HepG2 (cell line): ENCODE results near the gene SCFD2. TPM values are rescaled to one million over a fixed set of nuclear protein-coding genes. Genes with fewer than 3 reads are reported as not detected.

Experiments used
- ARID2 ChIP-seq: sonication (generic); formaldehyde crosslinking; IDR thresholded peaks from 2 replicates; pipeline ENCODE4 v1.8.1; 2022; ENCODE audit warnings: mild to moderate bottlenecking, missing genetic modification reagents, borderline replicate concordance
- ATRX ChIP-seq: sonication (generic); formaldehyde crosslinking; IDR thresholded peaks from 2 replicates; pipeline ENCODE4 v1.4.0; 2020; ENCODE audit warnings: missing genetic modification reagents, borderline replicate concordance
- CBFB ChIP-seq: sonication (generic); formaldehyde crosslinking; IDR thresholded peaks from 2 replicates; pipeline ENCODE4 v1.4.0; 2020; ENCODE audit warnings: missing genetic modification reagents
- CREB1 ChIP-seq, 2 experiments: fragments of 450-650 bp in 1 of 2; IDR thresholded peaks; 2 replicates each; pipeline ENCODE4 v1.6.1; 2016 to 2017; ENCODE audit warnings: control low read depth in 1 of 2, mild to moderate bottlenecking in 1 of 2, missing compliant biosample characterization in 1 of 2, missing genetic modification characterization in 1 of 2
- ELF1 ChIP-seq: sonication (generic); formaldehyde crosslinking; IDR thresholded peaks from 2 replicates; pipeline ENCODE4 v1.4.0; 2020; ENCODE audit warnings: missing genetic modification reagents
- EZH2 ChIP-seq: conservative IDR thresholded peaks from 2 replicates; pipeline ENCODE4 v1.6.1; 2012; ENCODE audit warnings: mild to moderate bottlenecking, low read depth, low read length, moderate library complexity
- GZF1 ChIP-seq: sonication (generic); formaldehyde crosslinking; IDR thresholded peaks from 2 replicates; pipeline ENCODE4 v1.5.1; 2020; ENCODE audit warnings: mild to moderate bottlenecking, missing genetic modification reagents
- HHEX ChIP-seq: IDR thresholded peaks from 2 replicates; pipeline ENCODE4 v1.6.1; 2016; ENCODE audit warnings: control low read depth
- KLF11 ChIP-seq: IDR thresholded peaks from 2 replicates; pipeline ENCODE4 v1.6.1; 2016; ENCODE audit warnings: missing compliant biosample characterization
- KLF6 ChIP-seq: IDR thresholded peaks from 2 replicates; pipeline ENCODE4 v1.8.0; 2016; ENCODE audit warnings: missing biosample characterization, missing genetic modification reagents
- SALL1 ChIP-seq: sonication (generic); formaldehyde crosslinking; IDR thresholded peaks from 2 replicates; pipeline ENCODE4 v1.8.0; 2022; ENCODE audit warnings: mild to moderate bottlenecking, missing genetic modification reagents
- SIX1 ChIP-seq: sonication (generic); formaldehyde crosslinking; IDR thresholded peaks from 2 replicates; pipeline ENCODE4 v1.4.0; 2020; ENCODE audit warnings: missing genetic modification reagents, borderline replicate concordance
- TBP ChIP-seq: sonication (generic); formaldehyde crosslinking; IDR thresholded peaks from 2 replicates; pipeline ENCODE4 v1.5.0; 2020; ENCODE audit warnings: missing genetic modification reagents
- TBX2 ChIP-seq: sonication (generic); formaldehyde crosslinking; IDR thresholded peaks from 2 replicates; pipeline ENCODE4 v1.5.0; 2020; ENCODE audit warnings: missing genetic modification reagents, mild to moderate bottlenecking, borderline replicate concordance
- ZKSCAN8 ChIP-seq: IDR thresholded peaks from 2 replicates; pipeline ENCODE4 v1.6.1; 2016; ENCODE audit warnings: borderline replicate concordance, missing genetic modification reagents, missing compliant biosample characterization
- ZNF101 ChIP-seq: sonication (generic); formaldehyde crosslinking; IDR thresholded peaks from 2 replicates; pipeline ENCODE4 v1.4.0; 2020; ENCODE audit warnings: mild to moderate bottlenecking, low read depth, missing genetic modification reagents, borderline replicate concordance
- ZNF7 ChIP-seq: IDR thresholded peaks from 2 replicates; pipeline ENCODE4 v1.6.1; 2016; ENCODE audit warnings: missing biosample characterization, missing genetic modification reagents
- ZNF772 ChIP-seq: sonication (generic); formaldehyde crosslinking; IDR thresholded peaks from 2 replicates; pipeline ENCODE4 v1.5.0; 2020; ENCODE audit warnings: mild to moderate bottlenecking, missing genetic modification reagents
- polyA plus RNA-seq, 8 experiments: library from polyadenylated mRNA; depleted of rRNA in 3 of 8; stranded (reverse) in 7 of 8; unstranded in 1 of 8; fragments of >200 nt; fragmentation: Illumina TruSeq in 4 of 8; extraction: Trizol in 4 of 8; gene quantifications; 2 replicates each; pipeline versions ENCODE4 v1.2.1 to v1.2.3, GENCODE V29; 2011 to 2016; ENCODE audit warnings: low read depth in 4 of 8, missing spikeins in 1 of 8, mixed read lengths in 1 of 8; ENCODE audit not compliant: insufficient read depth in 1 of 8
- total RNA-seq, 5 experiments: library from RNA; depleted of rRNA; stranded (reverse); fragments of >200 nt; fragmentation: Illumina TruSeq; extraction: Trizol; gene quantifications; 2 replicates each; pipeline ENCODE4 v1.2.3, GENCODE V29; 2016; ENCODE audit warnings: low read depth in 1 of 5
- TF ChIP-seq, protein P1 (sequence below): sonication (generic); formaldehyde crosslinking; IDR thresholded peaks from 2 replicates; pipeline ENCODE4 v1.4.0; 2020; ENCODE audit warnings: missing genetic modification reagents
- TF ChIP-seq, protein P2 (sequence below): sonication (generic); formaldehyde crosslinking; IDR thresholded peaks from 2 replicates; pipeline ENCODE4 v1.4.0; 2020; ENCODE audit warnings: mild to moderate bottlenecking, missing genetic modification reagents
- TF ChIP-seq, protein P3 (sequence below): sonication (generic); formaldehyde crosslinking; IDR thresholded peaks from 2 replicates; pipeline ENCODE4 v1.5.0; 2020; ENCODE audit warnings: mild to moderate bottlenecking, missing genetic modification reagents
- TF ChIP-seq, protein P4 (sequence below), 2 experiments: IDR thresholded peaks; 2 replicates each; pipeline ENCODE4 v1.6.1; 2011 to 2012; ENCODE audit warnings: low read length in 2 of 2, borderline replicate concordance in 1 of 2, low read depth in 1 of 2, mild to moderate bottlenecking in 1 of 2, moderate library complexity in 1 of 2

The SCFD2 gene
- total and polyA plus RNA-seq, 2 of the 13 experiments (the other 11 are each of a cell fraction or from before 2014, with no cell fraction given), result 4.6 to 15.6 TPM

DNA sequence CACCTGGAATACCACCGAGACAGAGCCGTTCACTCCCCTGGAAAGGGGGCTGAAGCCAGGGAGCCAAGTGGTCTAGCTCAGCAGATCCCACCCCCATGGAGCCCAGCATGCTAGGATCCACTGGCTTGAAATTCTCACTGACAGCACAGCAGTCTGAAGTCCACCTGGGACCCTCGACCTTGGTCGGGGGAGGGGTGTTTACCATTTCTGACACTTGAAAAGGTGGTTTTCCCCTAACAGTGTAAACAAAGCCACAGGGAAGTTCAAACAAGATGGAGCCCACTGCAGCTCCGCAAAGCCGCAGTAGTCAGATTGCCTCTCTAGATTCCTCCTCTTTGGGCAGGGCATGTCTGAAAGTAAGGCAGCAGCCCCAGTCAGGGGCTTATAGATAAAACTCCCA lies 260.5 kb downstream of the SCFD2 start (continued):
- no peak for TF ChIP-seq CREB1 (IDR thresholded peaks at IDR 0.05)
- TF ChIP-seq CREB1 (CRISPR knock-in tag; IDR thresholded peaks at IDR 0.05), result no peak
- peak; percentile 85 for TF ChIP-seq TBX2 (CRISPR knock-in tag)
- TF ChIP-seq ZNF101, result no peak
- TF ChIP-seq ARID2 (CRISPR knock-in tag), result no peak
- TF ChIP-seq ZNF772, result 0 out of 2 replicates have a peak, but pooled peaks have one; percentile 55
- no peak for TF ChIP-seq ATRX
- TF ChIP-seq, protein P1, sequence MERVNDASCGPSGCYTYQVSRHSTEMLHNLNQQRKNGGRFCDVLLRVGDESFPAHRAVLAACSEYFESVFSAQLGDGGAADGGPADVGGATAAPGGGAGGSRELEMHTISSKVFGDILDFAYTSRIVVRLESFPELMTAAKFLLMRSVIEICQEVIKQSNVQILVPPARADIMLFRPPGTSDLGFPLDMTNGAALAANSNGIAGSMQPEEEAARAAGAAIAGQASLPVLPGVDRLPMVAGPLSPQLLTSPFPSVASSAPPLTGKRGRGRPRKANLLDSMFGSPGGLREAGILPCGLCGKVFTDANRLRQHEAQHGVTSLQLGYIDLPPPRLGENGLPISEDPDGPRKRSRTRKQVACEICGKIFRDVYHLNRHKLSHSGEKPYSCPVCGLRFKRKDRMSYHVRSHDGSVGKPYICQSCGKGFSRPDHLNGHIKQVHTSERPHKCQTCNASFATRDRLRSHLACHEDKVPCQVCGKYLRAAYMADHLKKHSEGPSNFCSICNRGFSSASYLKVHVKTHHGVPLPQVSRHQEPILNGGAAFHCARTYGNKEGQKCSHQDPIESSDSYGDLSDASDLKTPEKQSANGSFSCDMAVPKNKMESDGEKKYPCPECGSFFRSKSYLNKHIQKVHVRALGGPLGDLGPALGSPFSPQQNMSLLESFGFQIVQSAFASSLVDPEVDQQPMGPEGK (CRISPR knock-in tag), result peak; percentile 62; the same call in 1 of the 2 replicates
- TF ChIP-seq KLF11 (CRISPR knock-in tag), result no peak
- TF ChIP-seq TBP (CRISPR knock-in tag), result no peak
- no peak for TF ChIP-seq GZF1 (CRISPR knock-in tag)
- no peak for TF ChIP-seq ZNF7 (CRISPR knock-in tag)
- TF ChIP-seq, protein P2, sequence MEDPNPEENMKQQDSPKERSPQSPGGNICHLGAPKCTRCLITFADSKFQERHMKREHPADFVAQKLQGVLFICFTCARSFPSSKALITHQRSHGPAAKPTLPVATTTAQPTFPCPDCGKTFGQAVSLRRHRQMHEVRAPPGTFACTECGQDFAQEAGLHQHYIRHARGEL (CRISPR knock-in tag), result no peak
- TF ChIP-seq, protein P3, sequence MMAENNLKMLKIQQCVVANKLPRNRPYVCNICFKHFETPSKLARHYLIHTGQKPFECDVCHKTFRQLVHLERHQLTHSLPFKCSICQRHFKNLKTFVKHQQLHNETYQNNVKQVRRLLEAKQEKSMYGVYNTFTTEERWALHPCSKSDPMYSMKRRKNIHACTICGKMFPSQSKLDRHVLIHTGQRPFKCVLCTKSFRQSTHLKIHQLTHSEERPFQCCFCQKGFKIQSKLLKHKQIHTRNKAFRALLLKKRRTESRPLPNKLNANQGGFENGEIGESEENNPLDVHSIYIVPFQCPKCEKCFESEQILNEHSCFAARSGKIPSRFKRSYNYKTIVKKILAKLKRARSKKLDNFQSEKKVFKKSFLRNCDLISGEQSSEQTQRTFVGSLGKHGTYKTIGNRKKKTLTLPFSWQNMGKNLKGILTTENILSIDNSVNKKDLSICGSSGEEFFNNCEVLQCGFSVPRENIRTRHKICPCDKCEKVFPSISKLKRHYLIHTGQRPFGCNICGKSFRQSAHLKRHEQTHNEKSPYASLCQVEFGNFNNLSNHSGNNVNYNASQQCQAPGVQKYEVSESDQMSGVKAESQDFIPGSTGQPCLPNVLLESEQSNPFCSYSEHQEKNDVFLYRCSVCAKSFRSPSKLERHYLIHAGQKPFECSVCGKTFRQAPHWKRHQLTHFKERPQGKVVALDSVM, result no peak
- no peak for TF ChIP-seq EZH2
- no peak for TF ChIP-seq KLF6 (CRISPR knock-in tag)
- TF ChIP-seq, protein P4, sequence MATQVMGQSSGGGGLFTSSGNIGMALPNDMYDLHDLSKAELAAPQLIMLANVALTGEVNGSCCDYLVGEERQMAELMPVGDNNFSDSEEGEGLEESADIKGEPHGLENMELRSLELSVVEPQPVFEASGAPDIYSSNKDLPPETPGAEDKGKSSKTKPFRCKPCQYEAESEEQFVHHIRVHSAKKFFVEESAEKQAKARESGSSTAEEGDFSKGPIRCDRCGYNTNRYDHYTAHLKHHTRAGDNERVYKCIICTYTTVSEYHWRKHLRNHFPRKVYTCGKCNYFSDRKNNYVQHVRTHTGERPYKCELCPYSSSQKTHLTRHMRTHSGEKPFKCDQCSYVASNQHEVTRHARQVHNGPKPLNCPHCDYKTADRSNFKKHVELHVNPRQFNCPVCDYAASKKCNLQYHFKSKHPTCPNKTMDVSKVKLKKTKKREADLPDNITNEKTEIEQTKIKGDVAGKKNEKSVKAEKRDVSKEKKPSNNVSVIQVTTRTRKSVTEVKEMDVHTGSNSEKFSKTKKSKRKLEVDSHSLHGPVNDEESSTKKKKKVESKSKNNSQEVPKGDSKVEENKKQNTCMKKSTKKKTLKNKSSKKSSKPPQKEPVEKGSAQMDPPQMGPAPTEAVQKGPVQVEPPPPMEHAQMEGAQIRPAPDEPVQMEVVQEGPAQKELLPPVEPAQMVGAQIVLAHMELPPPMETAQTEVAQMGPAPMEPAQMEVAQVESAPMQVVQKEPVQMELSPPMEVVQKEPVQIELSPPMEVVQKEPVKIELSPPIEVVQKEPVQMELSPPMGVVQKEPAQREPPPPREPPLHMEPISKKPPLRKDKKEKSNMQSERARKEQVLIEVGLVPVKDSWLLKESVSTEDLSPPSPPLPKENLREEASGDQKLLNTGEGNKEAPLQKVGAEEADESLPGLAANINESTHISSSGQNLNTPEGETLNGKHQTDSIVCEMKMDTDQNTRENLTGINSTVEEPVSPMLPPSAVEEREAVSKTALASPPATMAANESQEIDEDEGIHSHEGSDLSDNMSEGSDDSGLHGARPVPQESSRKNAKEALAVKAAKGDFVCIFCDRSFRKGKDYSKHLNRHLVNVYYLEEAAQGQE (IDR thresholded peaks at IDR 0.05; ENCODE audit: borderline replicate concordance in 1 of 2, low read depth in 1 of 2, low read length in 2 of 2), result no peak
- TF ChIP-seq ELF1 (CRISPR knock-in tag), result peak; percentile 49; the same call in 1 of the 2 replicates
- no peak for TF ChIP-seq SIX1
- 0 out of 2 replicates have a peak, but pooled peaks have one; percentile 28 for TF ChIP-seq HHEX (CRISPR knock-in tag)
- TF ChIP-seq CBFB (CRISPR knock-in tag), result peak; percentile 32; the same call in 1 of the 2 replicates
- peak; percentile 94 for TF ChIP-seq SALL1 (CRISPR knock-in tag)
- 0 out of 2 replicates have a peak, but pooled peaks have one; percentile 62 for TF ChIP-seq ZKSCAN8 (CRISPR knock-in tag)
